Measurements from ENCODE around the gene CARD10.
"Not testable (repeated sequence)": the region's sequence is repeated elsewhere in the genome, so short reads cannot be mapped to it uniquely, and the experiment has no call there.

Gene CARD10

GRCh38 chr22:37544955-37545702 lies 25.9 kb upstream of the CARD10 start:
- no peak for ATAC-seq
- H3K9me3 Mint-ChIP-seq, result no peaks in the 10 kb centered on the region
- H3K27ac Mint-ChIP-seq, result no peak overlapping the region
- peaks cover 21% of the 10 kb centered on the region for H3K4me1 Mint-ChIP-seq
- H3K36me3 Mint-ChIP-seq, result no peaks in the 10 kb centered on the region
- H3K4me3 Mint-ChIP-seq, result no peak overlapping the region
- H3K27me3 Mint-ChIP-seq, result peaks cover 51% of the 10 kb centered on the region

- no peaks in the 10 kb centered on the region for H3K9me3 Mint-ChIP-seq
- H3K4me3 Mint-ChIP-seq, result no peak overlapping the region
- peaks cover 34% of the 10 kb centered on the region for H3K4me1 Mint-ChIP-seq
- peaks cover 66% of the 10 kb centered on the region for H3K27me3 Mint-ChIP-seq
- no peak for ATAC-seq
- no peaks in the 10 kb centered on the region for H3K36me3 Mint-ChIP-seq
- no peak overlapping the region for H3K27ac Mint-ChIP-seq
These were observed 23.7 kb upstream of the CARD10 start for GRCh38 chr22:37542959-37543358.

DNA sequence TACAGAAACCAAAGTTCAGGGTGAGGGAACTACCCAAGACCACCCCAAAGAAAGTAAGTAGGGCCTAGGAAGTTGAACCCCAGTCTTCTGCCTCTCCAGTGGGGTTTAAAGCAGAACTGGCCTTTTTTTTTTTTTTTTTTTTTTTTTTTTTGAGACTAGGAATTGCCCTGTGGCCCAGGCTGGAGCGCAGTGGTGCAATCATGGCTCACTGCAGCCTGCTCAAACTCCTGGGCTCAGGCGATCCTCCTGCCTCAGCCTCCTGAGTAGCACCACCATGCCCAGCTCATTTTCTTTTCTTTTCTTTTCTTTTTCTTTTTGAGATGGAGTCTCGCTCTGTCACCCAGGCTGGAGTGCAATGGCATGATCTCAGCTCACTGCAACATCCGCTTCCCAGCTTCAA lies 23.2 kb upstream of the CARD10 start:
- not testable (repeated sequence) for H3K4me3 Mint-ChIP-seq, H3K36me3 Mint-ChIP-seq, H3K9me3 Mint-ChIP-seq, H3K27ac Mint-ChIP-seq, ATAC-seq
- H3K4me1 Mint-ChIP-seq, result peaks cover 37% of the 10 kb centered on the region
- H3K27me3 Mint-ChIP-seq, result peaks cover 66% of the 10 kb centered on the region

GRCh38 chr22:37539790-37540189 lies 20.6 kb upstream of the CARD10 start:
- H3K27ac Mint-ChIP-seq, H3K4me3 Mint-ChIP-seq, H3K36me3 Mint-ChIP-seq, H3K9me3 Mint-ChIP-seq, ATAC-seq: not testable (repeated sequence)
- peaks cover 57% of the 10 kb centered on the region for H3K27me3 Mint-ChIP-seq
- peaks cover 37% of the 10 kb centered on the region for H3K4me1 Mint-ChIP-seq

GRCh38 chr22:37538590-37539357 lies 19.6 kb upstream of the CARD10 start:
- Mint-ChIP-seq H3K36me3 (no peaks in the 10 kb centered on the region), H3K27ac (no peak overlapping the region)

DNA sequence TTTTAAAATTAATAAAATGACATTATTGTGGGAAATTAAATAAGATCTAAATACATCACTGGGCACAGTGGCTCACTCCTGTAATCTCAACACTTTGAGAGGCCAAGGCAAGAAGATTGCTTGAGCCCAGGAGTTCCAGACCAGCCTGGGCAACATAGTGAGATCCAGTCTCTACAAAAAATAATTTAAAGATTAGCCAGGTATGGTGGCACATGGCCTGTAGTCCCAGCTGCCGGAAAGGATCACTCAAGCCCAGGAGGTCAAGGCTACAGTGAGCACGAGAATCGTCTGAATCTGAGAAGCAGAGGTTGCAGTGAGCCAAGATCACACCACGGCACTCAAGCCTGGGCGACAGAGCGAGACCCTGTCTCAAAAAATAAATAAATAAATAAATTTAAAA lies 15.9 kb upstream of the CARD10 start:
- no peak overlapping the region for H3K27ac Mint-ChIP-seq
- no peaks in the 10 kb centered on the region for H3K9me3 Mint-ChIP-seq
- H3K4me1 Mint-ChIP-seq, result peaks cover 34% of the 10 kb centered on the region
- H3K36me3 Mint-ChIP-seq, result no peaks in the 10 kb centered on the region
- H3K4me3 Mint-ChIP-seq, result no peak overlapping the region
- ATAC-seq, result no peak
- peaks cover 33% of the 10 kb centered on the region for H3K27me3 Mint-ChIP-seq

More at GRCh38 chr22:37538590-37539357, 19.6 kb upstream of the CARD10 start:
- Mint-ChIP-seq H3K4me1 (peaks cover 44% of the 10 kb centered on the region), H3K27me3 (peaks cover 50% of the 10 kb centered on the region), H3K4me3 (peak overlapping the region; percentile 18), H3K9me3 (no peaks in the 10 kb centered on the region)
- peak; percentile 97 for ATAC-seq

GRCh38 chr22:37534445-37534844 lies 15.2 kb upstream of the CARD10 start:
- H3K9me3 Mint-ChIP-seq, result no peaks in the 10 kb centered on the region
- H3K27me3 Mint-ChIP-seq, result peaks cover 26% of the 10 kb centered on the region
- no peak for ATAC-seq
- peaks cover 33% of the 10 kb centered on the region for H3K4me1 Mint-ChIP-seq
- H3K27ac Mint-ChIP-seq, result no peak overlapping the region
- no peak overlapping the region for H3K4me3 Mint-ChIP-seq
- H3K36me3 Mint-ChIP-seq, result no peaks in the 10 kb centered on the region

DNA sequence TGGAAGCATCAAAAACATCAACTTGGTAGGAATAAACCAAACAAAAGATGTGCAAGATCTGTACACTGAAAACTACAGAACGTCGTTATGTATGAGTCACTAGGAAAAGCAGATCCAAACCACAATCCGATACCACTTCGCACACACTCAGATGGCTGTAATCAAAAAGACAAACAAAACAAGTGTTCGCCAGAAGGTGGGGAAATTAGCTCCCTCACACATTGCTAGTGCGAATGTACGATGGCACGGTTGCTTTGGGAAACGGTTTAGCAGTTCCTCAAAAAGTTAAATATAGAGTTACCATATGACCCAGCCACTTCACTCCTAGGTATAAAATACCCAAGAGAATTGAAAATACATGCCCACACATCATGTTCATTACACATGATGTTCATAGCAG lies 14.8 kb upstream of the CARD10 start:
- H3K4me1 Mint-ChIP-seq, result peaks cover 30% of the 10 kb centered on the region
- no peaks in the 10 kb centered on the region for H3K36me3 Mint-ChIP-seq
- H3K27ac Mint-ChIP-seq, result no peak overlapping the region
- H3K27me3 Mint-ChIP-seq, result peaks cover 22% of the 10 kb centered on the region
- H3K4me3 Mint-ChIP-seq, result no peak overlapping the region
- ATAC-seq, result peak; percentile 11
- no peaks in the 10 kb centered on the region for H3K9me3 Mint-ChIP-seq

DNA sequence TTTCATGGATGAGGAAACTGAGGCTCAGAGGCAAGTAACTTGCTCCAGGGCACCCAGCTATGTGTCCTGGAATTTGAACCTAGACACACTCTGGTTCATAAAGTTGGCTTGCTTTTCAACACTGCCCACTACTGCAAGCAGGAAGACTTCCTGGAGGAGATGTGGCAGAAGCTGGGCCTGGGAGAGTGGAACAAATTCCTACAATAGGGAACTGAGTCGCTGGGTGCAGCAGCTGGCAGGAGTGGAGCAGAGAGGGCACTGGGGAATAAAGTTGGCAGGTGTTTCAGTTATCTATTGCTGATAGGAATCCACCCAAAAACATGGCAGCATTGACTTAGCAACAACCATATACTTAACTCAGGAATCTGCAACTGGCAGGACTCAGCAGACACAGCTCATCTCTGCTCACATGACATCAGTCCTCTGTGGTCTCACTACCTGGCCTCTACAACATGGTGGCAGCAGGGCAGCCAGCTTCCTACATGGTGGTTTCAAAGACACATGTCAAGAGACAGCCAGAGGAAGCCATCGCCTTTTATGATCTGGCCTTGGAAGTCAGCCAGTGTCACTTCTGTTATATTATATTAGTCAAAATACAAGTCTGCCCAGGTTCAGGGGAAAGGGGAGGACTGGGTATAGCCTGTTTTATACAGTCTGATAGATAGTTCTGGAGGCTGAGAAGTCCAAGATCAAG lies 10.6 kb upstream of the CARD10 start:
- Mint-ChIP-seq H3K27me3 (peaks cover 50% of the 10 kb centered on the region), H3K27ac (no peak overlapping the region), H3K4me1 (peaks cover 18% of the 10 kb centered on the region), H3K9me3 (no peaks in the 10 kb centered on the region), H3K4me3 (no peak overlapping the region), H3K36me3 (no peaks in the 10 kb centered on the region)
- no peak for ATAC-seq

- H3K27ac Mint-ChIP-seq, H3K36me3 Mint-ChIP-seq, H3K4me3 Mint-ChIP-seq, ATAC-seq, H3K9me3 Mint-ChIP-seq, H3K4me1 Mint-ChIP-seq: not testable (repeated sequence)
- peaks cover 67% of the 10 kb centered on the region for H3K27me3 Mint-ChIP-seq
These were observed 8.7 kb upstream of the CARD10 start for GRCh38 chr22:37527952-37528351.

- peaks cover 74% of the 10 kb centered on the region for H3K27me3 Mint-ChIP-seq
- H3K9me3 Mint-ChIP-seq, H3K36me3 Mint-ChIP-seq, ATAC-seq, H3K4me3 Mint-ChIP-seq, H3K27ac Mint-ChIP-seq, H3K4me1 Mint-ChIP-seq: not testable (repeated sequence)
These were observed 8.0 kb upstream of the CARD10 start for GRCh38 chr22:37527081-37527752.

GRCh38 chr22:37526376-37526775 lies 7.2 kb upstream of the CARD10 start:
- Mint-ChIP-seq H3K4me3 (no peak overlapping the region), H3K9me3 (no peaks in the 10 kb centered on the region), H3K36me3 (no peaks in the 10 kb centered on the region), H3K27ac (no peak overlapping the region), H3K27me3 (peaks cover 78% of the 10 kb centered on the region), H3K4me1 (no peaks in the 10 kb centered on the region)
- ATAC-seq, result peak; percentile 22

- Mint-ChIP-seq H3K4me1 (no peaks in the 10 kb centered on the region), H3K36me3 (no peaks in the 10 kb centered on the region), H3K4me3 (no peak overlapping the region), H3K9me3 (no peaks in the 10 kb centered on the region), H3K27ac (no peak overlapping the region), H3K27me3 (peaks cover 78% of the 10 kb centered on the region)
- no peak for ATAC-seq
These were observed 6.6 kb upstream of the CARD10 start for GRCh38 chr22:37525746-37526350.

DNA sequence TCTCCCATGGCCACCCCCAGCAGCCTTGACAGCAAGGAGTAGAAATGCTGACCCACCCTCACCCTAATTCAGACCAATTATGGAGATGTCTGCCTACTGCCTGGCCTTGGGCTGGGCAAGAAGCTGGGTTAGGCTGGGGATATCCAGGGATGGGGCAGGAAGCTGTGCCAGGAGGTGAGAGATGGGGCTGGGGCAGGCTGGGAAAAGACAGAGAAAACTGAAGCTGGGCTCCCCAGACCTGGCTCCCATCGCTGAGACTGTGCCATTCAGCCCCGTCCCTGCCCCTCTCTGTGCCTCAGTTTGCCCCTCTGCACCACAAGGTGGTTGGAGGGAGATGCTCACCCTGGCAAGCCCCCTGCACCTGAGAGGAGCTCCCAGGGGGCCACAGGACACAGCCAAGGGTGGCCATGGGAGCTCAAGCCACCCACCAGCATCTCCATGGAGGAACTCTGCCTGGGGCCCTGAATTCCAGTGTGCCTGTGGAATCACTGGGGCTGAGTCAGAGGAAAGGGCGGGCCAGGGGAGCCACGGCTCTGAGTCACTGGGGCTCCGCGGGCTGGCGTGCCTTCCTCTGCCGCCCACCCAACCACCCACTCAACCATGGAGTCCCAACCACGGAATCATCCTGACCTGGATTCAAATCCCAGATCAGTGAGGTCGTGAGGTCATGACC lies 6.0 kb upstream of the CARD10 start:
- H3K27me3 Mint-ChIP-seq, result peaks cover 78% of the 10 kb centered on the region
- no peak overlapping the region for H3K27ac Mint-ChIP-seq
- no peaks in the 10 kb centered on the region for H3K9me3 Mint-ChIP-seq
- H3K4me1 Mint-ChIP-seq, result no peaks in the 10 kb centered on the region
- ATAC-seq, result no peak
- H3K36me3 Mint-ChIP-seq, result no peaks in the 10 kb centered on the region
- H3K4me3 Mint-ChIP-seq, result no peak overlapping the region

All from stimulated activated memory B cell treated with anti-CD40 and anti-IgM and Interleukin-4, amounts not matched to agents 10 μg/mL and 1 μg/mL and 100 μg/mL, for 72 hours (primary cell).